GM13977 (cell line): Measurements from ENCODE around the gene ENO1.
A peak's percentile ranks its signal among the peaks of the same experiment; 100 is the strongest.
"Not testable (repeated sequence)": the region's sequence is repeated elsewhere in the genome, so short reads cannot be mapped to it uniquely, and the experiment has no call there.

ENCODE experiments used
- DNase-seq: peaks from one replicate; pipeline ENCODE4 v3.0.0; 2012; ENCODE audit warnings: low spot score
- CTCF ChIP-seq: IDR thresholded peaks from 2 replicates; pipeline ENCODE4 v1.5.1; 2012; ENCODE audit warnings: mild to moderate bottlenecking, control low read depth; ENCODE audit not compliant: insufficient read depth; ENCODE audit errors: extremely low read depth, missing control alignments
- in situ Hi-C: fragments of 300-500 bp; cut with MboI; formaldehyde crosslinking; loops from one replicate; pipeline ENCODE4 v1.12.0; 2022; ENCODE audit warnings: low sequenced_read_pairs, low pct_unique_long_range_greater_than_20kb, mixed read lengths, inconsistent platforms; ENCODE audit not compliant: unreplicated experiment

Gene ENO1

GRCh38 chr1:8905582-8906191, 27.2 kb upstream of the ENO1 start:
- no peak for TF ChIP-seq CTCF
- in situ Hi-C loops, result no loop called here
- no peak for DNase-seq

GRCh38 chr1:8903908-8904650, 25.6 kb upstream of the ENO1 start:
- DNase-seq, result no peak
- in situ Hi-C loops, result no loop called here
- no peak for TF ChIP-seq CTCF

- no peak for DNase-seq
- in situ Hi-C loops, result no loop called here
- TF ChIP-seq CTCF, result peak; percentile 9
Measured at GRCh38 chr1:8903410-8903809, 24.9 kb upstream of the ENO1 start.

GRCh38 chr1:8902765-8903164, 24.3 kb upstream of the ENO1 start:
- TF ChIP-seq CTCF, result no peak
- no peak for DNase-seq
- in situ Hi-C loops, result no loop called here

- in situ Hi-C loops, DNase-seq: not testable (repeated sequence)
Measured at GRCh38 chr1:8900684-8901083, 22.2 kb upstream of the ENO1 start.

- no peak for DNase-seq
Measured at GRCh38 chr1:8899046-8899445, 20.6 kb upstream of the ENO1 start.

GRCh38 chr1:8898418-8898817, 19.9 kb upstream of the ENO1 start:
- DNase-seq, in situ Hi-C loops: not testable (repeated sequence)

More at GRCh38 chr1:8899046-8899445, 20.6 kb upstream of the ENO1 start:
- in situ Hi-C loops, result no loop called here
- no peak for TF ChIP-seq CTCF

- in situ Hi-C loops, DNase-seq: not testable (repeated sequence)
Measured at GRCh38 chr1:8897505-8897904, 19.0 kb upstream of the ENO1 start.

GRCh38 chr1:8896775-8897174, 18.3 kb upstream of the ENO1 start:
- DNase-seq, in situ Hi-C loops: not testable (repeated sequence)
